K562 (cell line): Measurements from ENCODE around the gene TP53BP2. TPM values are rescaled to one million over a fixed set of nuclear protein-coding genes. Genes with fewer than 3 reads are reported as not detected.
A peak's percentile ranks its signal among the peaks of the same experiment; 100 is the strongest.

Experiments
- ARID3B ChIP-seq: fragments of 250-450 bp; sonication (Bioruptor Pico); IDR thresholded peaks from 2 replicates; pipeline ENCODE4 v1.4.0; 2020; ENCODE audit warnings: borderline replicate concordance
- CREB1 ChIP-seq, 2 experiments: sonication (generic) in 1 of 2; formaldehyde crosslinking in 1 of 2; IDR thresholded peaks; 2 replicates each; pipeline versions ENCODE4 v1.6.1 to v1.8.0; 2012 to 2022; ENCODE audit warnings: inconsistent platforms in 1 of 2, mild to moderate bottlenecking in 1 of 2, missing genetic modification reagents in 1 of 2, moderate library complexity in 1 of 2
- ETV5 ChIP-seq: sonication (generic); formaldehyde crosslinking; IDR thresholded peaks from 2 replicates; pipeline ENCODE4 v1.4.0; 2020; ENCODE audit warnings: low read depth, mild to moderate bottlenecking, missing genetic modification reagents
- GTF2B ChIP-seq: IDR thresholded peaks from 2 replicates; pipeline ENCODE4 v1.6.1; 2011; ENCODE audit not compliant: insufficient read length; ENCODE audit errors: extremely low read depth
- HEY1 ChIP-seq: fragments of 250-450 bp; sonication (Bioruptor Pico); IDR thresholded peaks from 2 replicates; pipeline ENCODE4 v1.5.0; 2020; ENCODE audit warnings: mild to moderate bottlenecking, moderate library complexity, borderline replicate concordance
- NFRKB ChIP-seq: fragments of 450-650 bp; IDR thresholded peaks from 2 replicates; pipeline ENCODE4 v1.6.1; 2016; ENCODE audit warnings: low read depth
- NRF1 ChIP-seq, 2 experiments: fragments of 450-650 bp; IDR thresholded peaks in 1 of 2; conservative IDR thresholded peaks in 1 of 2; 2 replicates each; pipeline ENCODE4 v1.6.1; 2014; ENCODE audit warnings: mild to moderate bottlenecking in 2 of 2
- PHB ChIP-seq: fragments of 250-450 bp; sonication (Bioruptor Pico); IDR thresholded peaks from 2 replicates; pipeline ENCODE4 v1.5.0; 2021
- SFPQ ChIP-seq: fragments of 200-400 bp; formaldehyde crosslinking; IDR thresholded peaks from 2 replicates; pipeline ENCODE4 v1.6.1; 2017; ENCODE audit warnings: mild to moderate bottlenecking, low read depth, low read length, moderate library complexity
- TEAD1 ChIP-seq, 2 experiments: fragments of 450-650 bp in 1 of 2; sonication (generic) in 1 of 2; formaldehyde crosslinking; IDR thresholded peaks; 2 replicates each; pipeline versions ENCODE4 v1.4.0 to v1.8.0; 2020 to 2022; ENCODE audit warnings: mild to moderate bottlenecking in 2 of 2, missing genetic modification reagents in 1 of 2
- ZFX ChIP-seq: sonication (generic); formaldehyde crosslinking; IDR thresholded peaks from 2 replicates; pipeline ENCODE4 v1.8.0; 2022; ENCODE audit warnings: mild to moderate bottlenecking, missing genetic modification reagents, moderate library complexity
- ZNF449 ChIP-seq: fragments of 250-450 bp; sonication (Bioruptor Pico); IDR thresholded peaks from 2 replicates; pipeline ENCODE4 v1.8.0; 2022; ENCODE audit warnings: moderate library complexity, mild to moderate bottlenecking, inconsistent platforms
- ZNF511 ChIP-seq: sonication (generic); formaldehyde crosslinking; IDR thresholded peaks from 2 replicates; pipeline ENCODE4 v1.8.0; 2022; ENCODE audit warnings: mild to moderate bottlenecking, missing genetic modification reagents
- ZNF592 ChIP-seq: fragments of 450-650 bp; IDR thresholded peaks from 2 replicates; pipeline ENCODE4 v1.6.1; 2017; ENCODE audit warnings: antibody characterized with exemption, mild to moderate bottlenecking
- polyA plus RNA-seq, 8 experiments: library from polyadenylated mRNA; depleted of rRNA in 4 of 8; stranded (reverse) in 5 of 8; unstranded in 3 of 8; fragments of >200 nt; fragmentation: Nextera tagmentation in 2 of 8; fragmentation: Illumina TruSeq in 1 of 8; extraction: Ambion mirVana in 2 of 8; extraction: Trizol in 1 of 8; gene quantifications; 2 replicates each; pipeline versions ENCODE4 v1.2.1 to v1.2.3, GENCODE V29; 2011 to 2014; ENCODE audit warnings: inconsistent platforms in 1 of 8, missing spikeins in 1 of 8
- total RNA-seq, 7 experiments: library from RNA; depleted of rRNA in 6 of 7; stranded (reverse); fragments of >200 nt in 6 of 7; fragmentation: Illumina TruSeq in 2 of 7; extraction: Trizol in 2 of 7; gene quantifications; 2 replicates each; pipeline versions ENCODE4 v1.2.1 to v1.2.3, GENCODE V29; 2011 to 2021; ENCODE audit warnings: low replicate concordance in 1 of 7

The TP53BP2 gene
- total and polyA plus RNA-seq, 9 of the 15 experiments (the other 6 are each of a cell fraction or from before 2014, with no cell fraction given), result 17.0 to 69.6 (median 40.1) TPM

GRCh38 chr1:223845810-223846682, at the start of gene TP53BP2 (continued):
- TF ChIP-seq CREB1 (IDR thresholded peaks at IDR 0.05) (peak; percentile 18), CREB1 (CRISPR knock-in tag; IDR thresholded peaks at IDR 0.05) (peak; percentile 64; the same call in 1 of the 2 replicates), PHB (CRISPR knock-in tag) (no peak), NRF1 (conservative IDR thresholded peaks at IDR 0.05 in 1 of 2, IDR thresholded peaks at IDR 0.05 in 1 of 2) (peak; percentile 89 to 91), SFPQ (no peak), ZNF592 (peak; percentile 94), ETV5 (CRISPR knock-in tag) (peak; percentile 55; the same call in 1 of the 2 replicates), ZNF449 (CRISPR knock-in tag) (peak; percentile 37; the same call in 1 of the 2 replicates), ZFX (CRISPR knock-in tag) (peak; percentile 98), ARID3B (CRISPR knock-in tag) (peak; percentile 65; the same call in 1 of the 2 replicates), HEY1 (CRISPR knock-in tag) (no peak), NFRKB (peak; percentile 92), TEAD1 (CRISPR knock-in tag; IDR thresholded peaks at IDR 0.05) (peak; percentile 80 to 87), GTF2B (peak; percentile 24), ZNF511 (peak; percentile 87)
